ENCODE measurements around the gene DISP1.

Gene DISP1

GRCh38 chr1:222811671-222812070, 3.2 kb upstream of the DISP1 start:
- H3K36me3 ChIP-seq (ENCODE audit: control insufficient read depth in 2 of 2, insufficient read depth in 1 of 2, low read length in 2 of 2), result no peaks in the 10 kb centered on the region
- no peaks in the 10 kb centered on the region for H3K9me3 ChIP-seq (ENCODE audit: control insufficient read depth, insufficient read depth, low read depth, low read length)
- H3K4me1 ChIP-seq (ENCODE audit: control insufficient read depth, insufficient read depth, low read length), result peaks cover 3% of the 10 kb centered on the region
- ChIA-PET POLR2A (no interaction called here), CTCF (interaction anchor here (0.6 kb wide), 1 partner anchor 30 kb away, joined by 3 read pairs; no protein-coding TSS in a partner anchor)
- TF ChIP-seq HOXA7 (CRISPR knock-in tag; IDR thresholded peaks at IDR 0.05; ENCODE audit: borderline replicate concordance) (no peak), ZBTB17 (tag by site-specific recombination; IDR thresholded peaks at IDR 0.05) (0 out of 2 replicates have a peak, but pooled peaks have one; percentile 13), ZBTB20 (tag by site-specific recombination; IDR thresholded peaks at IDR 0.05) (peak; percentile 23; the same call in 1 of the 2 replicates), OVOL3 (tag by site-specific recombination; IDR thresholded peaks at IDR 0.05) (no peak)
- no peak overlapping the region for H3K27ac ChIP-seq (ENCODE audit: extremely low read depth, low read depth, low read length)
- no peak overlapping the region for H3K4me3 ChIP-seq (ENCODE audit: low read depth, low read length)

- POLR2A ChIA-PET, result interaction anchor here (1.1 kb wide), 1 partner anchor 10 kb away, joined by 6 read pairs; no protein-coding TSS in a partner anchor
- Histone ChIP-seq H3K4me1 (ENCODE audit: control insufficient read depth, insufficient read depth, low read length) (peaks cover 6% of the 10 kb centered on the region), H3K9me3 (ENCODE audit: control insufficient read depth, insufficient read depth, low read depth, low read length) (no peaks in the 10 kb centered on the region), H3K36me3 (ENCODE audit: control insufficient read depth in 2 of 2, insufficient read depth in 1 of 2, low read length in 2 of 2) (no peaks in the 10 kb centered on the region), H3K4me3 (ENCODE audit: low read depth, low read length) (no peak overlapping the region; the same call in 1 of the 2 replicates), H3K27ac (ENCODE audit: extremely low read depth, low read depth, low read length) (peak overlapping the region; percentile 93)
- CTCF ChIA-PET, result no interaction called here
- TF ChIP-seq ZNF335 (tag by site-specific recombination; conservative IDR thresholded peaks at IDR 0.05), result peak; percentile 35
- no peak for TF ChIP-seq ZBTB49 (tag by site-specific recombination; IDR thresholded peaks at IDR 0.05; ENCODE audit: low read depth)
- peak; percentile 28; the same call in 1 of the 2 replicates for TF ChIP-seq ZBTB17 (tag by site-specific recombination; IDR thresholded peaks at IDR 0.05)
- TF ChIP-seq CTCF (tag by site-specific recombination; IDR thresholded peaks at IDR 0.05), result peak; percentile 49
- TF ChIP-seq ZNF707 (tag by site-specific recombination; IDR thresholded peaks at IDR 0.05), result no peak
- 0 out of 2 replicates have a peak, but pooled peaks have one; percentile 17 for TF ChIP-seq ZNF600 (tag by site-specific recombination; IDR thresholded peaks at IDR 0.05)
- no peak for TF ChIP-seq AEBP2 (tag by site-specific recombination; IDR thresholded peaks at IDR 0.05; ENCODE audit: borderline replicate concordance)
- TF ChIP-seq ZNF121 (tag by site-specific recombination; IDR thresholded peaks at IDR 0.05), result no peak
Measured at GRCh38 chr1:222813866-222814535, 838 bp upstream of the DISP1 start.

GRCh38 chr1:222815440-222815765, 564 bp downstream of the DISP1 start:
- peaks cover 7% of the 10 kb centered on the region for H3K4me1 ChIP-seq (ENCODE audit: control insufficient read depth, insufficient read depth, low read length)
- no peaks in the 10 kb centered on the region for H3K9me3 ChIP-seq (ENCODE audit: control insufficient read depth, insufficient read depth, low read depth, low read length)
- POLR2A ChIA-PET, result no interaction called here
- peak overlapping the region; percentile 93 for H3K27ac ChIP-seq (ENCODE audit: extremely low read depth, low read depth, low read length)
- H3K4me3 ChIP-seq (ENCODE audit: low read depth, low read length), result peak overlapping the region; percentile 97
- H3K36me3 ChIP-seq (ENCODE audit: control insufficient read depth in 2 of 2, insufficient read depth in 1 of 2, low read length in 2 of 2), result no peaks in the 10 kb centered on the region
- CTCF ChIA-PET, result interaction anchor here (0.7 to 1.6 kb wide), 2 partner anchors 71 to 308 kb away, joined by 4 to 5 read pairs; no protein-coding TSS in a partner anchor
- TF ChIP-seq PATZ1 (tag by site-specific recombination; IDR thresholded peaks at IDR 0.05) (no peak), ZNF366 (tag by site-specific recombination; conservative IDR thresholded peaks at IDR 0.05) (0 out of 2 replicates have a peak, but pooled peaks have one; percentile 65), PRDM10 (tag by site-specific recombination; IDR thresholded peaks at IDR 0.05) (0 out of 2 replicates have a peak, but pooled peaks have one; percentile 24), ZNF391 (tag by site-specific recombination; IDR thresholded peaks at IDR 0.05; ENCODE audit: borderline replicate concordance, low read depth) (no peak), ZNF214 (tag by site-specific recombination; IDR thresholded peaks at IDR 0.05; ENCODE audit: borderline replicate concordance) (no peak), ZNF501 (tag by site-specific recombination; IDR thresholded peaks at IDR 0.05) (peak; percentile 56; the same call in 1 of the 2 replicates)

Measured in HEK293 (cell line).